Measurements from ENCODE around the gene PKP4. TPM values are rescaled to one million over a fixed set of nuclear protein-coding genes. Genes with fewer than 3 reads are reported as not detected.

Gene PKP4
- total and polyA plus RNA-seq, 9 of the 15 experiments (the other 6 are each of a cell fraction or from before 2014, with no cell fraction given), result 24.6 to 99.1 (median 74.0) TPM

DNA sequence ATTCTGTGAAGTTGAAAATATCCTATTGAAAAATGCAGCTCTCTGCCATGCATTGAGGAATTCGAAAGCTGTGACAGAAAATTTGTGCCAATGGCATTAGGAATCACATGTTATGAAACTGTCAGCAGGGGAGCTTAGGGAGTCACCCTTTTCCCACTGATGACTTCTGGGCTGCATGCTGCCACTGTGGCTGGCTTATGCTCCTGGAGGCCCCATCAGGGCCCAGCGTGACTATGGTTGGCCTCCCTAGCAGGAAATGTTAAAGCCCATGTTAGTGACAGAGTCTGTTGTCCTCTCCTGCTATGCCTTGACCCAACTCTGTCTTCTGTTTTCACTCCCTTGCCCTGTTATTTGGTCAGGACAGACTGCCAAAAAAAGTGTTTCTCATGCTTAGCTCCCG, 198.9 kb downstream of the PKP4 start (continued):
- TF ChIP-seq, protein P1, sequence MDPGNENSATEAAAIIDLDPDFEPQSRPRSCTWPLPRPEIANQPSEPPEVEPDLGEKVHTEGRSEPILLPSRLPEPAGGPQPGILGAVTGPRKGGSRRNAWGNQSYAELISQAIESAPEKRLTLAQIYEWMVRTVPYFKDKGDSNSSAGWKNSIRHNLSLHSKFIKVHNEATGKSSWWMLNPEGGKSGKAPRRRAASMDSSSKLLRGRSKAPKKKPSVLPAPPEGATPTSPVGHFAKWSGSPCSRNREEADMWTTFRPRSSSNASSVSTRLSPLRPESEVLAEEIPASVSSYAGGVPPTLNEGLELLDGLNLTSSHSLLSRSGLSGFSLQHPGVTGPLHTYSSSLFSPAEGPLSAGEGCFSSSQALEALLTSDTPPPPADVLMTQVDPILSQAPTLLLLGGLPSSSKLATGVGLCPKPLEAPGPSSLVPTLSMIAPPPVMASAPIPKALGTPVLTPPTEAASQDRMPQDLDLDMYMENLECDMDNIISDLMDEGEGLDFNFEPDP (CRISPR knock-in tag; IDR thresholded peaks at IDR 0.05), result no peak
- TF ChIP-seq ZNF133 (CRISPR knock-in tag; IDR thresholded peaks at IDR 0.05), result no peak

DNA sequence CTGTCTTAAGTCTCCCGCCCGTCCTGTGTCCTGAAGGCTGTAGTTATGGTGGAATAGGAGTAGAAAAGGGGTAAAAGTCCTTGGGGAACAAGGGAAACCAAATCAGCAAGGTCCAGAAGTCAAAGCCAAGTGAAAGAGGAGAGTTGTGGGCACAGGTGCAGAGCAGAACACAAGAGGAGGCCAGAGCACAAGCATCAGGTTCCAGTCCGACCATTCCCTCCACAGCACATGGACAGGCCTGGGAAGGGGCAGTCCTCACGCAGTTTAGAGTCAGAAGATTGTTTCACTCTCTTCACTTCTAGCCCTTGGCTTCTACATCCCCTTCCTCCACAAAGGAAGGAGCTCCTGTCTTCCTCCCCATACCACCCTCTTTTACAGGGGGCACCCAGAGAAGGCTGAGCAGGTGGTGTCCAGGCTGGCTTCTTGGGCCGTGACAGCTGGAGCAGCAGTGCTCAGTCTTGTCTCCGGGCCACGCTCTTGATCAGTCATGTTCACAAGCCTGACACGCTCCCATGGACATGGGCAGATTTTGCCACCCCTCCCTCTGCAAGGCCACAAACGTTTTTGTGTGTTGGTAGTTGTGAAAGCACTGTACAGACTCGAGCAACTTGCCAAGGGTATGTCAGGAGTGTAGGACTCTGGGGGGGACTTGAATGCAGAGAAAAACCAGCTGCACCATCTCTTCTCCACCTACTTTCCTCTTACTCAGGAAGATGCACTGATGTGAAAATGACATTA, 199.9 kb downstream of the PKP4 start:
- Histone ChIP-seq H4K20me1 (replicated peaks; ENCODE audit: control insufficient read depth, insufficient read depth, low read length) (no peaks in the 10 kb centered on the region), H3K9ac (ENCODE audit: insufficient read depth in 1 of 2, low read depth in 2 of 2, low read length in 2 of 2) (no peak overlapping the region), H3K4me1 (replicated peaks in 1 of 2; ENCODE audit: control insufficient read depth in 2 of 2, insufficient read depth in 2 of 2, low read length in 2 of 2) (no peaks in the 10 kb centered on the region), H3K9me1 (ENCODE audit: control insufficient read depth, insufficient read depth, low read length) (no peaks in the 10 kb centered on the region), H3K4me3 (no peak overlapping the region), H3K4me2 (ENCODE audit: insufficient read depth, low read length) (no peak overlapping the region), H3K9me3 (replicated peaks; ENCODE audit: control insufficient read depth, insufficient read depth, low read depth, low read length) (no peaks in the 10 kb centered on the region), H3K27ac (ENCODE audit: extremely low read depth, low read depth, low read length) (no peak overlapping the region), H3K79me2 (ENCODE audit: control insufficient read depth, insufficient read depth, low read length) (no peaks in the 10 kb centered on the region), H3K36me3 (ENCODE audit: control insufficient read depth, insufficient read depth, low read length) (peaks cover 46% of the 10 kb centered on the region), H3K27me3 (ENCODE audit: control insufficient read depth in 2 of 2, insufficient read depth in 2 of 2, low read length in 2 of 2) (no peaks in the 10 kb centered on the region), H2AFZ (ENCODE audit: low read depth, low read length) (no peak overlapping the region)
- TF ChIP-seq, protein P2, sequence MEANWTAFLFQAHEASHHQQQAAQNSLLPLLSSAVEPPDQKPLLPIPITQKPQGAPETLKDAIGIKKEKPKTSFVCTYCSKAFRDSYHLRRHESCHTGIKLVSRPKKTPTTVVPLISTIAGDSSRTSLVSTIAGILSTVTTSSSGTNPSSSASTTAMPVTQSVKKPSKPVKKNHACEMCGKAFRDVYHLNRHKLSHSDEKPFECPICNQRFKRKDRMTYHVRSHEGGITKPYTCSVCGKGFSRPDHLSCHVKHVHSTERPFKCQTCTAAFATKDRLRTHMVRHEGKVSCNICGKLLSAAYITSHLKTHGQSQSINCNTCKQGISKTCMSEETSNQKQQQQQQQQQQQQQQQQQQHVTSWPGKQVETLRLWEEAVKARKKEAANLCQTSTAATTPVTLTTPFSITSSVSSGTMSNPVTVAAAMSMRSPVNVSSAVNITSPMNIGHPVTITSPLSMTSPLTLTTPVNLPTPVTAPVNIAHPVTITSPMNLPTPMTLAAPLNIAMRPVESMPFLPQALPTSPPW (CRISPR knock-in tag; IDR thresholded peaks at IDR 0.05), result no peak
- TF ChIP-seq, protein P3, sequence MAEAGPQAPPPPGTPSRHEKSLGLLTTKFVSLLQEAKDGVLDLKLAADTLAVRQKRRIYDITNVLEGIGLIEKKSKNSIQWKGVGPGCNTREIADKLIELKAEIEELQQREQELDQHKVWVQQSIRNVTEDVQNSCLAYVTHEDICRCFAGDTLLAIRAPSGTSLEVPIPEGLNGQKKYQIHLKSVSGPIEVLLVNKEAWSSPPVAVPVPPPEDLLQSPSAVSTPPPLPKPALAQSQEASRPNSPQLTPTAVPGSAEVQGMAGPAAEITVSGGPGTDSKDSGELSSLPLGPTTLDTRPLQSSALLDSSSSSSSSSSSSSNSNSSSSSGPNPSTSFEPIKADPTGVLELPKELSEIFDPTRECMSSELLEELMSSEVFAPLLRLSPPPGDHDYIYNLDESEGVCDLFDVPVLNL (CRISPR knock-in tag; IDR thresholded peaks at IDR 0.05; ENCODE audit: low read depth), result no peak
- TF ChIP-seq ZNF586 (CRISPR knock-in tag; conservative IDR thresholded peaks at IDR 0.05) (no peak), HOXB6 (CRISPR knock-in tag; IDR thresholded peaks at IDR 0.05; ENCODE audit: borderline replicate concordance) (no peak), ZNF324 (CRISPR knock-in tag; IDR thresholded peaks at IDR 0.05) (no peak), SIRT6 (IDR thresholded peaks at IDR 0.05; ENCODE audit: low read depth, low read length) (no peak), JUND (IDR thresholded peaks at IDR 0.05; ENCODE audit: borderline replicate concordance, low read depth, low read length) (no peak), JUND (tag; IDR thresholded peaks at IDR 0.05; ENCODE audit: borderline replicate concordance, low read depth, low read length) (no peak)
- TF ChIP-seq, protein P4, sequence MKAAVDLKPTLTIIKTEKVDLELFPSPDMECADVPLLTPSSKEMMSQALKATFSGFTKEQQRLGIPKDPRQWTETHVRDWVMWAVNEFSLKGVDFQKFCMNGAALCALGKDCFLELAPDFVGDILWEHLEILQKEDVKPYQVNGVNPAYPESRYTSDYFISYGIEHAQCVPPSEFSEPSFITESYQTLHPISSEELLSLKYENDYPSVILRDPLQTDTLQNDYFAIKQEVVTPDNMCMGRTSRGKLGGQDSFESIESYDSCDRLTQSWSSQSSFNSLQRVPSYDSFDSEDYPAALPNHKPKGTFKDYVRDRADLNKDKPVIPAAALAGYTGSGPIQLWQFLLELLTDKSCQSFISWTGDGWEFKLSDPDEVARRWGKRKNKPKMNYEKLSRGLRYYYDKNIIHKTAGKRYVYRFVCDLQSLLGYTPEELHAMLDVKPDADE (conservative IDR thresholded peaks at IDR 0.05; ENCODE audit: control insufficient read depth, low read depth, low read length), result no peak
- CTCF ChIA-PET (ENCODE audit: low intra/inter-chr PET ratio), result no interaction called here
- 82% methylated on average over 10 of the region's 10 CpGs for WGBS (ENCODE audit: insufficient coverage, low coverage, missing lambda C conversion rate)
- in situ Hi-C loops (cut with MboI), result no loop called here
- intact Hi-C loops (cut with micrococcal nuclease), result no loop called here
- DNase-seq (ENCODE audit: extremely low read depth in 1 of 4, low spot score in 3 of 4), result no peak
- ATAC-seq, result no peak
- POLR2A ChIA-PET, result interaction anchor here (0.7 to 1.1 kb wide), 2 partner anchors 8 to 92 kb away, joined by 3 read pairs; no protein-coding TSS in a partner anchor
- BruUV-seq (replicated peaks), result no TSS peak
- FAIRE-seq, result no peak
